Right renal cortex interstitium (tissue), 3 donors: ENCODE measurements around the gene DGKB. TPM values are rescaled to one million over a fixed set of nuclear protein-coding genes. Genes with fewer than 3 reads are reported as not detected.

Experiments
- DNase-seq, 3 donors: peaks; one replicate each; pipeline ENCODE4 v3.0.0-alpha.2; 2013; ENCODE audit warnings: low read depth in 3 of 3, low spot score in 2 of 3
- polyA plus RNA-seq, 3 donors: library from polyadenylated mRNA; unstranded; fragments of 120-200 nt; gene quantifications; one replicate each; pipeline ENCODE4 v1.2.1, GENCODE V29; 2013; ENCODE audit not compliant: insufficient read length in 3 of 3

The DGKB gene
- polyA plus RNA-seq, 3 donors, result 2.5 to 3.9 (median 2.7) TPM

DNA sequence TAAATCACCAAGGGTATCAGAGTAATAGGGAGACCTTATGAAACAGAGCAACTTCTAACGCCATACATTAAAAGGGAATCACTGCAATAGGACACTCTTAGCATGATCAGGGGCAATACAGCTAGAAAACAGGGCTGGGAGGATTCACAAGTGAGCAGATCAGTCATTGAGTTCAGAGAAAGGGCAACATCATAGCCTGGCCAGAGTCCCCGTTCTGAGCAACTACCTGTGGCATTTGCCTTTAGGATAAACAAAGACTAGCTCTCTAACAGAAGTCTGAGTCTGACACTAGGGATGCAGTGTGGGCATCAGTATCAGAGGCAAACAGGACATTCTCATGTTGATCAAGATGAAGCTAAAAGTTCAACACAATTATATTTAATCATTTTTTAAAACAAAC, 297.9 kb downstream of the DGKB start:
- DNase-seq, result no peak

DNA sequence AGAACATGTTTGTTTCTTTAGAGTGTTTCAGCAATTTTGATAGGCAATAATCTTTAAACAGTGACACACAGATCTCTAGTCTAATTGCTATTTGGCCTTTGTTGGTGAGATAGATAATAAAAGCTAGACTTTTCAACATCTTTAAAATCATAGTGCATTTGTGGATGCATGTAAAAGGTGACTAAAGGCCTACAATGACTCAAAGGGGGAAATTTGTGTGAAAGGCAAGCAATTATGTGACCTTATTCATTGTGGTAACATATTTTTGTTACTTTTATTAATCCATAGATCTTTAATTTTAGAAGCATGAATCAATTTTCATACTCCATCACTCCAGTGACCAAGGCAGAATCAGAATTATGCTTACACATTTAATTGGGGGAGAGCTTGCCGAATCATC, 299.7 kb downstream of the DGKB start:
- DNase-seq, result no peak

DNA sequence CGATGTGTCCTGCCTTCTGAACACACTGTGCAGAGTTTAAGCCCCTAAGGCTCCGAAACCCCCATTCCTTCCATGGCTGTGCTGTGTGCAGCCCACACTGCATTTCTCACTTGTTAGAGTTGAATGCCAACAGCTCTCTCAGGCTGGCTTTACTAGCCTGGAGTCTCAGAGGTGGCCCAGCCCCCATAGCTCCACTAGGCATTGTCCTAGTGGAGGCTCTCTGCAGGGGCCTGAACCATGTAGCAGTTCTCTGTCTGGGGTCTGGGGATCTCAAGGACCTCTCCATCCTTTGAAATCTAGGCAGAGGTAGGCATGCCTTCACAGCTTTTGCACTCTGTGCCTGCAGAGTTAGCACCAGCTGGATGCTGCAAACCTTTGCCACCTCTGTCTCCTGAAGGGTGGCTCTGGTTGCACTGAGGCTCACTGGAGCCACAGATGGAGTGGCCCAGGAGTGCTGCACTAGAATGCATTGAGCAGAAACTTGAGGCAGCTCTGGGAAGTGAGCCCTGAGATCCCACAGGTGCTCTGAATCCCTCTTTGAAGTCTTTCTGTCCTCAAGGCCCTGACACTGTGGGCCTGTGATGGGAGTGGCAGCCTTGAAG, 301.7 kb downstream of the DGKB start:
- no peak for DNase-seq

DNA sequence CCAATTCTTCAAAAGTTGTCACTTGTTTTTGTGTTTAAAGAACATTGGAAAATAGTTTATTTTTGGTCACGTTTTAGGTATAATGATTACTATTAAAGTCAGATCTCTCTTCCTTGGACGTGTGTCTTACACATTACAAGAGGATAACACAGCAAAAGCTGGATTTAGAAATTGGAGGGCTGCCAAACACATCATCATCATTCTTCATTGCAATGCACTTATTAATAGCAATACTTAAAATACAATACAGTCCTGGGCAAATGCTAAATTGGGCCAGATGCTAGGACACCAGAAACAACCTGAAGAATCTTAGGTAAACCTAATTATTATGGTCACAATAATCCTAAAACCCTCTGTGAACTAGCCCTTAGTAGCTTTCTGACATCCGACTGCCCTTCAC, 303.6 kb downstream of the DGKB start:
- no peak for DNase-seq

DNA sequence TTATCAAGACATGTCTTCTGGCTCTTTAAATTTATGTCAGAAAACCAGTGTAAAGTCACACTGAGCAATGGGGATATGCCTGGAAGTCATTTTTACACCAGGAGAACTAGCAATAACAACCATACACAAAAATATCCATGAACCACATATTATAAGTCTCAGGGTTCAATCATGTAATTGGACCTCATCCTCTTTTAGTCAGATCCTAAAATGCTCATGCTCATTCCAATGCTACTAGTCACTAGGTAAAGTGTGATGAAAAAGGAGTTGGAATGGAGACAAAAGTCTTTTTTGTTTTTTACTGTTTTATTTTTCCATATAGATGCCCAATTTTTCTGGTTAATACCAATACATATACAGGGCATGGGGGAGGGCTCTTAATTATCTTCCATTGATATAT, 306.1 kb downstream of the DGKB start:
- no peak for DNase-seq

DNA sequence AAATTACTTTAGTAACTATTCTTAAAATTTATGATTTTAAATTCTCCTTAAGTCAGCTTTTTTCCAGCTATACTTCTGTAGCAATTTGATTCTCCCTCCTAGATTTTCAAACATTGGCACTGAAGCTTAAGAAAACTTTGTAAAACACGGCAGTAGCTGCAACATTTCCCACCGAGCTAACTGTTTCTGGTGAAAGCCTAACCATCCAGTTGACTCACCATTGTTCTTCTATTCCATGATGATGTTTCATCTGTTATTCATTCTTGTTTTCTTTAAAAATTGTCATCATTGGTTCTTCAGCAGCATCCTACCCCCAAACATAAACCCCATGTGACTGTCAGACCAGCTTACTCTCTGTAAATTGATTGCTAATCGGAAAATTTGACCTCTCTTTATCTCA, 312.3 kb downstream of the DGKB start:
- no peak for DNase-seq

DNA sequence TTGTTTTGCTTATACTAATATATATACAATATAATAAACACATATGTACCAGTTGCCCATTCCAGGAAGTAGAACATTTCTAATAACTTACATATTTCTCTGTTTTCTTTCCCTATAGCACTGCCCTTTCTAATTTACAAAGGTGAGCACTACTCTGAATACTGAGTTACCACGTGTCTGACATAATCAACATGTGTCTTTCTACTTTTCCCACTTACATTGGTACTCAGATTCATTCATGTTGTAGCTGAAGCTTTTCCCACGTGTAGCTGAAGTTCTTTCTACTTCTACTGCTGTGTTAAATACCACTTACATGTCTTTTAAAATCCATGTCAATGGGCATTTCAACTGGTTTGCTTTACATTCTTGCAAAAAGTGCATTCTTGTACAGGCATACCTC, 317.3 kb downstream of the DGKB start:
- DNase-seq, result no peak

DNA sequence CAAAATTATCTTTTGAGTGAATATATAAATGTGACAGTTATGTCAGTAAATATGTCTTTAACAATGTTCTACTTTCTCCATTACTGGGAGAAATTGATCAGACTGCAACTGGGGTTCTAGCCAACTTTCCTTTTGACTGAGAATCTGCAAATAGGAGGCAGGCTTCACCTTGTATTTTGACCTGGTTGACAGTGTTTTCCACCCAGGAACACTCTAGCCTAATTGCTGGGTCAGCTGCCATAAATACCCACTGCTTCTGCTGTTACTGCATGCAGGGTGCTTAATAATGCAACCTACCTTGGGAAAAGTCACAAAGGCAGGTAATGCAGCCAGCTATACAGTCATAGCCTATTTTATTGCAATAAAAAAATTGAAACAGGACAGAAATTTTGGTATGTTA, 319.0 kb downstream of the DGKB start:
- no peak for DNase-seq

DNA sequence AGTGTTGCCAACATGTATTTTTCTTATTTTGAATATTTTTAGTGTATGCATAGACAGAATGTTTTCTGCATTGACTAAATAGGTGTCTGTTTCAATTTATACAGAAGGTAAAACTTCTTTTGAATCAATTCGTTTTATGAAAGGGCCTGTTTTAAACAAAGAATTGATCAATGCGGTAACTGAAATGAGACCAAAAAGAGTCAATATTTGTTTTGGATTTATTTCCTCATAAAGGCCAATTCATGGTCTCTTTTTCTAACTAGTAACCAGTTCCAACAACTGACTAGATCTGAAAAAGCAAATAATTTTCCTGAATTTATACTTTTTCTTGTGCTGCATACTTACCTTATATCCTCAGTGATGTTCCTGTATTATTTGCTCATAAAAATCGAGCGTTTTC, 320.5 kb downstream of the DGKB start:
- no peak for DNase-seq

DNA sequence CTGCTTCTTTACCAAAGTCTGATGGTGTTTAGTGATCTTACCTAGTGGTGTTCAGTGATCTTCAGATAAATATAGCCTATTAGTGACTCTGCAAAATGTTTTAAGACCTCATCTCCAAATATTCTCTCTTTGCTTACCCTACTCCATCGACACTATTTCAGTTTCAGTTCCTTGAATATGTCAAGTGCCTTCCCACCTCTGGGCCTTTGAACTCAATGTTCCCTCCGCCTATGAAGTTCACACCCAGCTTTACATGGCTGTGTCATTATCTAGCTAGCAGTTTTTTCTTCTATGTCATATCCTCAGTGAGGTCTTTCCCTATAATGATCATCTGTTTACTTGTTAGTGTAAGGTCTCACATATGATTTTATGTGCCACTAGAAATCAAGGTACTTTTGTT, 322.6 kb downstream of the DGKB start:
- DNase-seq, result no peak

DNA sequence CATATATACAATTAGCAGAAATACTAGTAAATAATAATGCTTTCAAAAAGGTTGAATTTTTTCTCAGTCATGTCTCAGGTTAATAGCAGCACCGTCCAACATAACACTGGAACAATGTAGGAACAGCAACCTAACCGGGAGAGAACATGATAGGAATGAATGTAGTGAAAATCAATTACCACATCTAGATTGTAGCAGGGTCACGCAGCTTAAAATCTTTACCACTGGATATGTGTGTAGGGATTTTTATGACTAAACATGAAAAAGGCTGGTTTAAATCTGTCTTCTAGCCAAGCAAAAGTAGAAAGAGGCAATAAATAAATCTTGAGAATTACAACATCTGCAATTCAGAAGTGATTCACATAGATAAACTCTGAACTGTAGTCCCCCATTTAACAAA, 326.0 kb downstream of the DGKB start:
- DNase-seq, result no peak

DNA sequence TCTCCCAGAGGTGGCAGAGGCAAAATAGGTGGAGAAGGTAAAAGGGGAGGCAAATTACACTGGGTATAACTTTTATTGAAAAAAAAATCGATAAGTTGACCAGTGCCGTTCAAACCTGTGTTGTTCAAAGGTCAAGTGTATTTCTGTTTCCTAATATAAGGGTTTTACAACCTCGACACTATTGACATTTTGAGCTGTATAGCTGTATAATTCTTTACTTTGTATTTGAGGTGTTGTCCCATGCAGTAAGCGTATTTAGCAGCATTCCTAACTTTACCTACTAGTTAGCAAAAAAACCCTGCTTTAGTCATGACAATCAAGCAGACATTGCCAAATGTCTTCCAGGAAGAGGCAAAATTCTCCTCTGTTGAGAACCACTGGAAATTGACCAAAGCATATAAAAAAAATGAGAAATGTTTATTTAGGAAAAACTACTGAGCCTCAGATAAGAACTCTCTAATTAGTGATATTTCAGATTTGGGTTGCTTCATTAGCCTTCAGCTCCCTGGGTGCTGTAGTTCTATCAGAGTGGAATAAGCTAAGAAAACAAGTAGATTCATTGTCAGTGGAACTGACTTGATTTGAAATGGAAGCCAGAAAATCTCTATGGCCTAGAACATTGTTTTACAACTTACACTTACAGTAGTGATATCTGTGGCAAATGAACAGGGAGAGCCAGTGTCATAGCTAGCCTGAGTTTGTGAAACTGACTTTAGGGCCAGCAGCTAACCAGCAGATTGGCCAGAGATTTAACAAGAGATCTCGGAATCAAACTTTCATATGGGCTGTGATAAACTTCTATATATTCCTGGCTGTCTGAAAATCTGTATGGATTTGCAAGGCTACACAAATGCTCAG, 331.6 kb downstream of the DGKB start:
- no peak for DNase-seq

DNA sequence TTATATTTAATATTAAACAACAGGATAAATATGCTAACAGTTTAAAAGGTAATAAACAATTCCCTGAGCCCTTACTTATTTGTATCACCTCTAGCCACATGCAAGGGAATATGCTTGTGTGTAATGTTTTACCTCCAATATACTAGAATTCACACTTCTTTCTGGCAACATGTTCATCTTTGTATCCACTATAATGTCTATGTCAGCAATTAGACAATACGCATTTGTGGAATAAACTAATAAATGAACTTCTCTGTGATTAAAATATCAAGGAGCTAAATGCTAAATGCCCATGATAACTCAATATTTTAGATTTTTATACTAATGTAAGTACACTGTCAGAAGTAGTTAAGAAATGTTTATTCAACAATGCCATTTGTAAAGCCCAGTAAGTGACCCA, 350.5 kb downstream of the DGKB start:
- no peak for DNase-seq

DNA sequence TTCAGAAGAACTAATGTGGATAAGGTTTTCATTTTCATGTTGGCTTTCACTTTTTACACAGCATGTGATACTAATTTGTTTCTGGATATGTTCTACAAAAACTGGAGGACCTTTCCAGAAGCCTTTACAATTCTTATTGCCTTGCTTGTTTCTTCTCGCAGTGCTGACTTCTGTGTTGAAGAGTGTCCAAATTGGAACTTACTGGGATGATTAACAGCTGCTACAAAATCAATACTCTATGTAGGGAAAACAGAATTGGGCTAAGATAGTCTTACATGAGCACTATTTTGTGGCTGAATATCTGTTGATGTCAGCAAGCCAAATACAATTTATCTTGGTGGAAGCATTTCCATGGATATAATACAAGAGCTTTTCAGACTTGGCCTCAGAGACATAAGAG, 351.2 kb downstream of the DGKB start:
- DNase-seq, result no peak

DNA sequence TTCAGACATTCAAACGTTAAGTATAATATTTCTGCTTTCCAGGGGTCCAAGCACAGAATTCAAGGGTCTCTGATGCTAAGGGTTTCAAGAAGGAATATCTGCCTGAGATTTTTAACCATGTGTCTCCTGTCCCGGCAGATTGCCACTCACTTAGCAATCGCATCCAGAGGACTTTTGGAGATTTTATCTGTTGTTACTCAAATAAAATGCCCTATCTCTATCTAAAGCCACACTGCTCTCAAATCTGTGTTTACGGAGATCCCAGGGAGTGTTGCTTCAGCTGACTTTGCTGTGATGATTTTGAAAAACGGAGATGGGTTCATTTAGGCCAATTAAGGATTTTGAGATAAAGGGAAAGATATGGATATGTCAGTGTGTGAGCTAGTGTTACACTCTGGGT, 359.9 kb downstream of the DGKB start:
- no peak for DNase-seq

DNA sequence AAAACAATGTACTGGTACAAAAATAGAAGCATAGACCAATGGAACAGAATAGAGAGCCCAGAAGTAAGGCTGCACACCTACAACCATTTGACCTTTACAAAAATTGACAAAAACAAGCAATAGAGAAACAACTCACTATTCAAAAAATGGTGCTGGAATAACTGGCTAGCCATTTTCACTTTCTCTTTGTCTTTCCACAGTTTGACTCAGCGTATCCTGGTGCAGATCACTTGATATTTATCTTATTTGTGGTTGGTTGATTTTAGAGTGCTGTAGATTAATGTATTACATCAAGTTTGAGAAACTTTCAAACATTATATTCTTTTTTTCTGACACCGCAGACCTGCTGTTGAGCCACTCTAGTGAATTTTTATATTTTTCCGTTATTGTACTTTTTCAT, 381.4 kb downstream of the DGKB start:
- DNase-seq, result no peak

DNA sequence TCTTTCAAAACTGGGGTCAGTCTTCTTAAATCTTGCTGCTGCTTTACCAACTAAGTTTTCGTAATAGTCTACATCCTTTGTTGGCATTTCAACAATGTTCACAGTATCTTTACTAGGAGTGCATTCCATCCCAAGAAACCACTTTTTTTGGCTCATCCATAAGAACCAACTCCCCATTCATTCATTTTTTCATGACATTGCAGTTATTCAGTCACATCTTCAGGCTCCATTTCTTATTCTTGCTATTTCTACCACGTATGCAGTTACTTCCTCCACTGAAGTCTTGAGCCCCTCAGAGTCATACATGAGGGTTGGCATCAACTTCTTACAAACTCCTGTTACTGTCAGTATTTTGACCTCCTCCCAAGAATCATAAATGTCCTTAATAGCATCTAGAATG, 392.3 kb downstream of the DGKB start:
- no peak for DNase-seq

DNA sequence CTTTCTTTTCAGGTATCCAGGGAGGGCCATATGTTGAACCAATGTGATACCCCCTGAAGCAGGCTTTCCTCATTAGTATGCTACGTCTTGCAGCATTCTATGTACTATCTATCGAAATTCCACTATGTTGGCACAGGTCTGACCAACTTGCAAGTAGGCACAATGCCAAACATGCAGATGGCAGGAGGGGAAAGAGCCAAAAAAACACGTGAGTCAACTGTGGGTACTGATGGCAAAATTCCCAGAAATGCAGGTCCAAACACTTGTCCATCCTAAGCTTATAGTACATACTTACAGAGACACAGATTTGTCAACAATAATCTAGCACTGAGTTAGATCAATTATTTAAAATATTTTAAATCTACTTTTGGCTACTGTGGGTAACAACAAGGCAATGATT, 394.9 kb downstream of the DGKB start:
- DNase-seq, result no peak

DNA sequence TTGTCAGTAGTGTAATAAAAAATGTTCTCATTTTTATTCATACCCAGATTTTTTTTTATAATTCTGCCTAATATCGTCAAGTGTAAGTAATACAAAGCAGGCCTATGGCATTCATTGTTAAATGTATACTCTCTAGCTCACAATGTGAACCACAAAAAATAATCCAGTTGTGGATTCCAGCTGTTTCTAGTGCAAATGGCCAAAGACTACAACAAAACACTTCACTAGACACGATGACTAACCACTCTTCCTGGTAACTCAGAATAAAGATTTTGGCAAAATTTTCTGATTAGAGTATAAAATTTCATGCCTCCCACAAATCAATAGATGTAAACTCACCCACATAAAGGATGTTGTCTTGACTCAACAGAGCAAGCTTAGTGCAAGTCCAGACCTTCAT, 396.6 kb downstream of the DGKB start:
- DNase-seq, result no peak

DNA sequence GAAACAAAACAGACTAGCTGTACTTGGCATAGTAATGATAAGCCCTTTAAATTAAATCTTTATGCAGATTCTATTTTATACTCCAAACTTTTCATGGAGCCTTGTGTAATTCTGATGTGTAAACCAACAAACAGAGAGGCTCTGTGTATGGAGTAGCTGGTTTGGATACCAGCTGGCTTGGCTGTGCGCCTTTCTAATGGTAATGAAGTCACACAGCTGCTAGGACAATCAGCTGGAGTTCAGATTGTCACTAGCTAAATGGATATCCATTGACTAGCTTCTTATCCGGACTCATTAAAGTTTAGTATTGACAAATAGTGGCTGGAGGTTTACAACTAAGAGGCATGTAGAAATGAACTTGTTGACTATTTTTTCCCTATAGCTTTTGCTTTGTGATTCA, 398.4 kb downstream of the DGKB start:
- no peak for DNase-seq

DNA sequence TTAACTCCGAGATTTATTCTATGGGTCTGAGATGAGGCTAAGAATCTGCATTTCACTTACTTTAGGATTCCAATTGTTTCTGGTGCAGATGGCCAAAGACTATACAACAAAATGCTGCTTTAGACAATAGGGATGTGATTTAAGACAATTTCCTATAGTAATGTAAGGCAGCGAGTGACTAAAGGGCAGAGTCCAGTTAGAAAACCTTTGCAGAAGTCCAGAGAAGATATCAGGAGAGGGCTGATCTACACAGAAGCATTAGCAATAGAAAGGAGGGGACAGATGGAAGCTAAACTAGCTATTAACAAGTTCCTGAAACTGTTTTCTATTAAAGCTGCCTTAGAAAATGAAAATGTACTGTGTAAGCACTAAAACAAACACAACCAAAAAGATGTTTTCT, 398.9 kb downstream of the DGKB start:
- no peak for DNase-seq

DNA sequence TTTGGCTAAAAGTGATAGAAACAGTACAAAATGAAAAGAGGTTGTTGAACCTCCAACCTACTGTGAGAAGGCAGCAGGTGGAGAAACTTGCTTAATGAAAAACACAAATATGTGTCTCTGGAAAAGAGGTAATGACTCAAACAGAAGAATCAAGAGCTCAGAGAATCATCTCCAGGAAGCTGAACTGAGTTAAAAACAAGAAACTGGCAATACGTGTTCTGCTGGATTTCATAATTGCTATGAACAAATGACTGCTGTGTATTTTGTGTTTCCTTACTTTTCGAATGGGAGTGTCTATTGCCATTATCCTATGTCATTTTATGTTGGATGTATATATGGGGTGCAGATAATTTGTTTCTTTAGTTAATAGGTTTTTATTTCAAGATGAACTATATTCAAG, 401.1 kb downstream of the DGKB start:
- no peak for DNase-seq

DNA sequence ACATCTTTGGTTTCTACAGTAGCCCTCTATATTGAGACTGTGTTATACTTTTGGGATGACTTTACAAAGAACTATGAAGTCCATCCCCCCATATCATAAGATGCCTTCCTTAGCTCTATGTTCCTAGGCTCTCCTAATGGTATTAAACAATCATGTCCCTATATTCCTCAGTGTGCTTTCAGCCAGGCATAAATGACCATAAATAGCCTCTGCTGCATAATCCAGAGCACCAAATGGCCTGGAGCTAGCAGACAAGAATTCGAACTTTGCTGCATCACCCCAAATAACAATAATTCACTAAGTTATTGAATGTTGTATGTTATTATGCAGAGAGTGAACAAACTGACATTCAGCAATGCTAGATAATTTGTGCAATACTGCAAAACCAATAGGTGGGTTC, 405.2 kb downstream of the DGKB start:
- no peak for DNase-seq
